DOHH2 (cell line): ENCODE data around the gene EXOSC9.

Source experiments
- EZH2phosphoT487 ChIP-seq: fragments of 200-600 bp; sonication (generic); IDR thresholded peaks from 2 replicates; pipeline ENCODE4 v1.6.1; 2017; ENCODE audit warnings: borderline replicate concordance, mild to moderate bottlenecking, antibody characterized with exemption, low read length, moderate library complexity, mixed read lengths
- TF ChIP-seq, protein P1 (sequence below): fragments of 200-600 bp; sonication (generic); IDR thresholded peaks from one replicate; pipeline ENCODE4 v1.5.1; 2014; ENCODE audit warnings: antibody characterized with exemption, mild to moderate bottlenecking, low read depth, low read length; ENCODE audit not compliant: poor library complexity, severe bottlenecking

DNA sequence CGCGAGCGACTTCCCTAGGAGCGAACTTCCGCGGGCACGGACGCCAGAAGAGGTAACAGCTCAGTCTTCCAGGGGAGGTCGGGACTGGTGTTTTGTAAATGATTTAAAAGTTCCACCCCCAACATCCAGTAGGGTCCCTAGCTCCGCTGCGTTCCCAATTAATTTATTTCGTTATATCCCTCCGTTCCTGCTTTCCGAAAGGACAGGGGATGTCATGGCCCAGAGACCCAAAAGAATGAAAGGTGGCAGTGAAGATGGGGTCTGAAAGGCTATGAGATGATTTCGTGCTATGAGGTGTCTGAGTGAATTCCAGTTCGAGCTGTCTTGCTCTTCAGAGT is 35.8 kb upstream of the EXOSC9 start:
- TF ChIP-seq, protein P1, sequence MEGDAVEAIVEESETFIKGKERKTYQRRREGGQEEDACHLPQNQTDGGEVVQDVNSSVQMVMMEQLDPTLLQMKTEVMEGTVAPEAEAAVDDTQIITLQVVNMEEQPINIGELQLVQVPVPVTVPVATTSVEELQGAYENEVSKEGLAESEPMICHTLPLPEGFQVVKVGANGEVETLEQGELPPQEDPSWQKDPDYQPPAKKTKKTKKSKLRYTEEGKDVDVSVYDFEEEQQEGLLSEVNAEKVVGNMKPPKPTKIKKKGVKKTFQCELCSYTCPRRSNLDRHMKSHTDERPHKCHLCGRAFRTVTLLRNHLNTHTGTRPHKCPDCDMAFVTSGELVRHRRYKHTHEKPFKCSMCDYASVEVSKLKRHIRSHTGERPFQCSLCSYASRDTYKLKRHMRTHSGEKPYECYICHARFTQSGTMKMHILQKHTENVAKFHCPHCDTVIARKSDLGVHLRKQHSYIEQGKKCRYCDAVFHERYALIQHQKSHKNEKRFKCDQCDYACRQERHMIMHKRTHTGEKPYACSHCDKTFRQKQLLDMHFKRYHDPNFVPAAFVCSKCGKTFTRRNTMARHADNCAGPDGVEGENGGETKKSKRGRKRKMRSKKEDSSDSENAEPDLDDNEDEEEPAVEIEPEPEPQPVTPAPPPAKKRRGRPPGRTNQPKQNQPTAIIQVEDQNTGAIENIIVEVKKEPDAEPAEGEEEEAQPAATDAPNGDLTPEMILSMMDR, result no peak
- no peak for TF ChIP-seq EZH2phosphoT487
